Ishikawa (cell line): ENCODE measurements around the gene NOS1AP.

Experiments used
- CEBPB ChIP-seq: IDR thresholded peaks from 2 replicates; pipeline ENCODE4 v1.6.1; 2012
- CREB1 ChIP-seq: IDR thresholded peaks from 2 replicates; pipeline ENCODE4 v1.6.1; 2012; ENCODE audit warnings: low read depth
- EGR1 ChIP-seq: IDR thresholded peaks from 2 replicates; pipeline ENCODE4 v1.6.1; 2012
- EP300 ChIP-seq: IDR thresholded peaks from 2 replicates; pipeline ENCODE4 v1.6.1; 2012; ENCODE audit warnings: borderline replicate concordance
- FOXM1 ChIP-seq: IDR thresholded peaks from 2 replicates; pipeline ENCODE4 v1.6.1; 2012; ENCODE audit warnings: low read depth, borderline replicate concordance
- NFIC ChIP-seq: IDR thresholded peaks from 2 replicates; pipeline ENCODE4 v1.6.1; 2012
- RAD21 ChIP-seq: IDR thresholded peaks from 2 replicates; pipeline ENCODE4 v1.6.1; 2012; ENCODE audit warnings: low read depth
- TAF1 ChIP-seq: IDR thresholded peaks from 2 replicates; pipeline ENCODE4 v1.6.1; 2012; ENCODE audit warnings: low read depth, mild to moderate bottlenecking
- TCF12 ChIP-seq: IDR thresholded peaks from 2 replicates; pipeline ENCODE4 v1.6.1; 2012; ENCODE audit warnings: low read depth
- TEAD4 ChIP-seq: IDR thresholded peaks from 2 replicates; pipeline ENCODE4 v1.6.1; 2012
- YY1 ChIP-seq: IDR thresholded peaks from 2 replicates; pipeline ENCODE4 v1.6.1; 2012; ENCODE audit warnings: low read depth
- TF ChIP-seq, protein P1 (sequence below): IDR thresholded peaks from 2 replicates; pipeline ENCODE4 v1.6.1; 2012
- TF ChIP-seq, protein P2 (sequence below): IDR thresholded peaks from 2 replicates; pipeline ENCODE4 v1.6.1; 2012; ENCODE audit warnings: low read depth, mild to moderate bottlenecking
- TF ChIP-seq, protein P3 (sequence below): IDR thresholded peaks from 2 replicates; pipeline ENCODE4 v1.6.1; 2012

DNA sequence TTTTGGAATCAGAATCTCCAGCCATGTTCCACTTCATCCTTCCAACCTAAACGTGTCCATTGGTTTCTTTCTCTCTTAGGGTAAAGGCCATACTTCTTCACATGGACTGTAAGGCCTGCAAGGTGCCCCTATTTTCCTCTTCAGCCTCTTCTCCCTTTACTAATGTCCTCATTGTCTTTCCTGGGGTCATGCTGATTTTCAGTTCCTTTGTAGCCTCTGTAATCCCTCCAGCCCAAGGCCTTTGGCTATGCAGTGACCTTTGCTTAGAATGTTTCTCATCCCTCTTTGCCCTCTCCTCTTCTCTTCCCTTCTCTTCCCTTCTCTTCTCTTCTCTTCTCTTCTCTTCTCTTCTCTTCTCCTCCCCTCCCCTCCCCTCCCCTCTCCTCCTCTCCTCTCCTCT lies 194.6 kb downstream of the NOS1AP start:
- no peak for TF ChIP-seq FOXM1
- TF ChIP-seq, protein P1, sequence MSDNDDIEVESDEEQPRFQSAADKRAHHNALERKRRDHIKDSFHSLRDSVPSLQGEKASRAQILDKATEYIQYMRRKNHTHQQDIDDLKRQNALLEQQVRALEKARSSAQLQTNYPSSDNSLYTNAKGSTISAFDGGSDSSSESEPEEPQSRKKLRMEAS: no peak
- no peak for TF ChIP-seq RAD21
- TF ChIP-seq CREB1: no peak
- TF ChIP-seq, protein P2, sequence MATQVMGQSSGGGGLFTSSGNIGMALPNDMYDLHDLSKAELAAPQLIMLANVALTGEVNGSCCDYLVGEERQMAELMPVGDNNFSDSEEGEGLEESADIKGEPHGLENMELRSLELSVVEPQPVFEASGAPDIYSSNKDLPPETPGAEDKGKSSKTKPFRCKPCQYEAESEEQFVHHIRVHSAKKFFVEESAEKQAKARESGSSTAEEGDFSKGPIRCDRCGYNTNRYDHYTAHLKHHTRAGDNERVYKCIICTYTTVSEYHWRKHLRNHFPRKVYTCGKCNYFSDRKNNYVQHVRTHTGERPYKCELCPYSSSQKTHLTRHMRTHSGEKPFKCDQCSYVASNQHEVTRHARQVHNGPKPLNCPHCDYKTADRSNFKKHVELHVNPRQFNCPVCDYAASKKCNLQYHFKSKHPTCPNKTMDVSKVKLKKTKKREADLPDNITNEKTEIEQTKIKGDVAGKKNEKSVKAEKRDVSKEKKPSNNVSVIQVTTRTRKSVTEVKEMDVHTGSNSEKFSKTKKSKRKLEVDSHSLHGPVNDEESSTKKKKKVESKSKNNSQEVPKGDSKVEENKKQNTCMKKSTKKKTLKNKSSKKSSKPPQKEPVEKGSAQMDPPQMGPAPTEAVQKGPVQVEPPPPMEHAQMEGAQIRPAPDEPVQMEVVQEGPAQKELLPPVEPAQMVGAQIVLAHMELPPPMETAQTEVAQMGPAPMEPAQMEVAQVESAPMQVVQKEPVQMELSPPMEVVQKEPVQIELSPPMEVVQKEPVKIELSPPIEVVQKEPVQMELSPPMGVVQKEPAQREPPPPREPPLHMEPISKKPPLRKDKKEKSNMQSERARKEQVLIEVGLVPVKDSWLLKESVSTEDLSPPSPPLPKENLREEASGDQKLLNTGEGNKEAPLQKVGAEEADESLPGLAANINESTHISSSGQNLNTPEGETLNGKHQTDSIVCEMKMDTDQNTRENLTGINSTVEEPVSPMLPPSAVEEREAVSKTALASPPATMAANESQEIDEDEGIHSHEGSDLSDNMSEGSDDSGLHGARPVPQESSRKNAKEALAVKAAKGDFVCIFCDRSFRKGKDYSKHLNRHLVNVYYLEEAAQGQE: no peak
- no peak for TF ChIP-seq TEAD4
- no peak for TF ChIP-seq CEBPB
- TF ChIP-seq, protein P3, sequence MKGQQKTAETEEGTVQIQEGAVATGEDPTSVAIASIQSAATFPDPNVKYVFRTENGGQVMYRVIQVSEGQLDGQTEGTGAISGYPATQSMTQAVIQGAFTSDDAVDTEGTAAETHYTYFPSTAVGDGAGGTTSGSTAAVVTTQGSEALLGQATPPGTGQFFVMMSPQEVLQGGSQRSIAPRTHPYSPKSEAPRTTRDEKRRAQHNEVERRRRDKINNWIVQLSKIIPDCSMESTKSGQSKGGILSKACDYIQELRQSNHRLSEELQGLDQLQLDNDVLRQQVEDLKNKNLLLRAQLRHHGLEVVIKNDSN: no peak
- TF ChIP-seq YY1: no peak
- no peak for TF ChIP-seq TAF1
- TF ChIP-seq EGR1: no peak
- TF ChIP-seq NFIC: no peak
- no peak for TF ChIP-seq EP300
- TF ChIP-seq TCF12: no peak
